Retina (tissue), 1 donor: ENCODE data around the gene ADGRD1.

Source experiments
- DNase-seq: peaks from one replicate; pipeline ENCODE4 v3.0.0-alpha.2; 2016

Gene ADGRD1

GRCh38 chr12:131027876-131028586 is 74.3 kb downstream of the ADGRD1 start:
- DNase-seq, result no peak

GRCh38 chr12:131028587-131029338 is 75.1 kb downstream of the ADGRD1 start:
- no peak for DNase-seq

- peak; percentile 74 for DNase-seq
Observed at GRCh38 chr12:131030472-131031328, 77.0 kb downstream of the ADGRD1 start.

GRCh38 chr12:131032082-131032750 is 78.5 kb downstream of the ADGRD1 start:
- DNase-seq, result no peak

- DNase-seq, result no peak
Observed at GRCh38 chr12:131033486-131033885, 79.8 kb downstream of the ADGRD1 start.

GRCh38 chr12:131033886-131034482 is 80.3 kb downstream of the ADGRD1 start:
- DNase-seq, result no peak

GRCh38 chr12:131034631-131035244 is 81.0 kb downstream of the ADGRD1 start:
- DNase-seq, result no peak

GRCh38 chr12:131035245-131035681 is 81.6 kb downstream of the ADGRD1 start:
- no peak for DNase-seq

GRCh38 chr12:131038159-131038558 is 84.5 kb downstream of the ADGRD1 start:
- no peak for DNase-seq

- no peak for DNase-seq
Observed at GRCh38 chr12:131038961-131039950, 85.5 kb downstream of the ADGRD1 start.

- no peak for DNase-seq
Observed at GRCh38 chr12:131040491-131040890, 86.8 kb downstream of the ADGRD1 start.

- DNase-seq, result no peak
Observed at GRCh38 chr12:131041216-131041967, 87.7 kb downstream of the ADGRD1 start.

GRCh38 chr12:131041968-131042833 is 88.5 kb downstream of the ADGRD1 start:
- DNase-seq, result no peak

GRCh38 chr12:131042834-131043245 is 89.1 kb downstream of the ADGRD1 start:
- no peak for DNase-seq

- DNase-seq, result no peak
Observed at GRCh38 chr12:131043401-131043871, 89.7 kb downstream of the ADGRD1 start.

GRCh38 chr12:131044136-131044535 is 90.4 kb downstream of the ADGRD1 start:
- no peak for DNase-seq

- DNase-seq, result no peak
Observed at GRCh38 chr12:131044760-131045381, 91.2 kb downstream of the ADGRD1 start.
